Measurements from ENCODE around the gene ERBB2. TPM values are rescaled to one million over a fixed set of nuclear protein-coding genes. Genes with fewer than 3 reads are reported as not detected.

The ERBB2 gene
- total RNA-seq, 6 experiments from 2014 or later = 8.9 to 40.4 (median 26.2) TPM

DNA sequence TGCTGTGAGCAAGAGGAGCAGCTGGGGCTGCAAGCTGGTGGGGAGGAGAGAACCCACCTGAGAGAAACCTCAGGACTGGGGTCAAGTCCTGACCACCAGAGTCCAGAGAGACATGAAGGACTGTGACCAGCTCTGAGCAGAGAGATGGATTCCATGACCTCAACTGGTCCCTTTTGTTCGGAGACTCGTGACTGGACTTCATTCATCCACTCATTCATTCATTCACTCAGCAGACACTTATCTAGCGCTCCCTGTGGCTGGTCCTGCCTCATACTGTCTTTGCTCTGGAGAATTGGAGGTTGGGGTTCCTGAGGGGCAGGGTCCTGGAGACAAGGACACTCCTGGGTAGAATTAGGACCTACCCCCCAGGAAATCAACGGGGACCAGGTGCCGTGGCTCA lies 4.0 kb downstream of the ERBB2 start:
- no peaks in the 10 kb centered on the region for H3K9me3 ChIP-seq
- no peak overlapping the region for H3K4me3 ChIP-seq
- peaks cover 0 to 6% (median 0%) of the 10 kb centered on the region in 4 donors for H3K36me3 ChIP-seq
- DNase-seq (no peak), ATAC-seq (no peak)
- WGBS (ENCODE audit: insufficient coverage, low coverage, low lambda C conversion rate, missing lambda C conversion rate) = 64% methylated on average over 2 of the region's 5 CpGs
- intact Hi-C loops (cut with DNase I) = no loop called here
- TF ChIP-seq, protein P1, sequence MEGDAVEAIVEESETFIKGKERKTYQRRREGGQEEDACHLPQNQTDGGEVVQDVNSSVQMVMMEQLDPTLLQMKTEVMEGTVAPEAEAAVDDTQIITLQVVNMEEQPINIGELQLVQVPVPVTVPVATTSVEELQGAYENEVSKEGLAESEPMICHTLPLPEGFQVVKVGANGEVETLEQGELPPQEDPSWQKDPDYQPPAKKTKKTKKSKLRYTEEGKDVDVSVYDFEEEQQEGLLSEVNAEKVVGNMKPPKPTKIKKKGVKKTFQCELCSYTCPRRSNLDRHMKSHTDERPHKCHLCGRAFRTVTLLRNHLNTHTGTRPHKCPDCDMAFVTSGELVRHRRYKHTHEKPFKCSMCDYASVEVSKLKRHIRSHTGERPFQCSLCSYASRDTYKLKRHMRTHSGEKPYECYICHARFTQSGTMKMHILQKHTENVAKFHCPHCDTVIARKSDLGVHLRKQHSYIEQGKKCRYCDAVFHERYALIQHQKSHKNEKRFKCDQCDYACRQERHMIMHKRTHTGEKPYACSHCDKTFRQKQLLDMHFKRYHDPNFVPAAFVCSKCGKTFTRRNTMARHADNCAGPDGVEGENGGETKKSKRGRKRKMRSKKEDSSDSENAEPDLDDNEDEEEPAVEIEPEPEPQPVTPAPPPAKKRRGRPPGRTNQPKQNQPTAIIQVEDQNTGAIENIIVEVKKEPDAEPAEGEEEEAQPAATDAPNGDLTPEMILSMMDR (IDR thresholded peaks at IDR 0.05) = no peak
- TF ChIP-seq POLR2A (IDR thresholded peaks at IDR 0.05) = no peak
- H3K27ac ChIP-seq = peak overlapping the region; percentile 78 to 95 (median 81)
- H3K27me3 ChIP-seq = no peaks in the 10 kb centered on the region
- peaks cover 0 to 62% (median 32%) of the 10 kb centered on the region in 4 donors for H3K4me1 ChIP-seq

DNA sequence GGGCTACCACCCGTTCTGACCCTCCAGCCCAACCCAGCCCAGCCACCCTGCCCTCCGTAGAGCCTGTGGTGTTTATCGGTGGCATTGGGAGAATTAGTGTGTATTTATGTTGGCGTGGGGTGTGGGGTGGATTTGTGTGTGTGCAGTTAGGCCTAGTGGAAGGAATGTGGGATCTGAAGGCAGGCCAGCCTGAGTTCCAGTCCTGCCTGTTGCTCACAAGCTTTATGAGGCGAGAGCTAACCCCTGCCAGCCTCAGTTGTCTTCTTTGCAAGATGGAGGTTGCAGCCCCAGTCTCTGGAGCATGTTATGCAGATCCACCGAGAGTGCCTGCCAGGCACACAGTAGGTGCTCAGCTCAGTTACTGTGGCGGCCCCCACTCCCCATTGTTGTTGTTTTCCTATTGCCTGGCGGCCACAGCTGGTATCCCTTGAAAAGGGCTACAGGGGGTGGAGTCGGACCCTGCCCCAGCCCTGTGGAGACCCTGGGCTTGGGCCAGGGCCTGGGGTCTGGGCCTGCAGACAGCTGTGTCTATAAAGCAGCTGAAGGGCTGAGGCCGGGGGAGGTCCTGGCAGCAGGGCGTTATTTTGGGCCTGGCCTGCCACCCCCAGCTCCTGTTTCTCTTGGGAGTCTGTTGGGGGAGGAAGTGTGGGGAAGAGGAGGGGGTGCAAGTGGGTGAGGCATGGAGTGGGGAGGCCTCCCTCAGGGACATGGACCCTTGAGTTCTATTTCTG lies 5.1 kb downstream of the ERBB2 start:
- Histone ChIP-seq H3K27ac (peak overlapping the region; percentile 74 to 95 (median 88)), H3K4me3 (no peak overlapping the region), H3K9me3 (no peaks in the 10 kb centered on the region), H3K36me3 (peaks cover 0 to 6% (median 0%) of the 10 kb centered on the region in 4 donors), H3K4me1 (peaks cover 0 to 62% (median 29%) of the 10 kb centered on the region in 4 donors), H3K27me3 (no peaks in the 10 kb centered on the region)
- DNase-seq = no peak
- no peak for TF ChIP-seq POLR2A (IDR thresholded peaks at IDR 0.05)
- TF ChIP-seq, protein P1 (IDR thresholded peaks at IDR 0.05) = peak in 1 of 4 donors; percentile 32
- intact Hi-C loops (cut with DNase I) = no loop called here
- WGBS (ENCODE audit: insufficient coverage, low coverage, low lambda C conversion rate, missing lambda C conversion rate) = 72% methylated on average over 5 of the region's 11 CpGs
- no peak for ATAC-seq

DNA sequence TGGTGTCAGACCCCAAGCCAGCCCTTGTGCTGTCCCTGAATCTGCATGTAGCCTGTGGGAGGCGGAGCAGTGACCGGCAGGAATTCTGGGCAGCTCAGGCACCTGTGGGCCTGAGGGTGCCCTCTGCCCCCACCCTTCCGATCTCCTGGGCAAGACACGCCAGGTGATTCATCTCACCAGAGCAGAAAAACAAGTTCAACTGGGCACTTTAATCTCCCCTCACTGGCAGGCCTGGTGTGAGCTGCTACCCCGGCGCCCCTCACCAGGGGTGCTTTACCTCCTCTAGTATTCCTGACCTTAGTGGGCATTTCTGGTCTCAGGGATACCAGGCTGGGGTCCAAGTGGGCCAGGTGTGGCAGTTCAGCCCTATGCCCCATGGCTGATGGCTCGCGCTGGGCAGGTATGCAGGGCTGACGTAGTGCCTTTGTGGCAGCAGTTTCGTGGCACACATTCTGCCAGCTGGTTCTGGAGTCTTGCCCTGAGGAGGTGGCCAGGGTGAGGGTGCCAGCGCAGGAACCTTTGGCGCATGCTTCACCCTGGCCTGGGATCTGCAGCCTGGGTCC lies 6.0 kb downstream of the ERBB2 start:
- Histone ChIP-seq H3K9me3 (no peaks in the 10 kb centered on the region), H3K4me1 (peaks cover 0 to 62% (median 29%) of the 10 kb centered on the region in 4 donors), H3K36me3 (peaks cover 0 to 6% (median 0%) of the 10 kb centered on the region in 4 donors), H3K4me3 (no peak overlapping the region), H3K27me3 (no peaks in the 10 kb centered on the region), H3K27ac (peak overlapping the region; percentile 74 to 95 (median 88))
- TF ChIP-seq, protein P1 (IDR thresholded peaks at IDR 0.05) = no peak
- no peak for TF ChIP-seq POLR2A (IDR thresholded peaks at IDR 0.05)
- 17% methylated on average over 6 of the region's 12 CpGs for WGBS (ENCODE audit: insufficient coverage, low coverage, low lambda C conversion rate, missing lambda C conversion rate)
- DNase-seq = peak; percentile 81 to 95 (median 94)
- intact Hi-C loops (cut with DNase I) = no loop called here
- ATAC-seq = peak; percentile 62 to 73 (median 70)

DNA sequence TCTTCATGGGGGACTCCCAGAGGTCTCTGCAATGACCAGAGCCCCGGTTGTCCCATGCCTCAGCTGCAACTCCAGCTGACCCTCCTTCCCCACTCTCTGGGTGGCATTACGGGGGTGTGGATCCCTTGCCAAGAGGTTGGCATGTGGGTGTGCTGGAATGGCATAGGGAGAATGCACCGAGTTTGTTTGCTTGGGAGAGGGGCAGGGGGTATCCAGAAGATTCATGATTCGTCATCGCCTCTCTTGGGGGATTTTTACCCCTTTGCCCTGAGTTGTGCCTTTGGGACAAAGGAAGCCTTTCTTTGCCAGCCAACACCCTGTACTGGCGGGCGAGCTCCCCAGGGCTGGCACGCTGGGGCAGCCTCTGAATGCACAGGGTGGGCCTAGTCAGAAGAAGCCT lies 6.5 kb downstream of the ERBB2 start:
- TF ChIP-seq, protein P1 (IDR thresholded peaks at IDR 0.05) = no peak
- TF ChIP-seq POLR2A (IDR thresholded peaks at IDR 0.05) = no peak
- WGBS (ENCODE audit: insufficient coverage, low coverage, low lambda C conversion rate, missing lambda C conversion rate) = no CpG with 5 or more reads among the region's 8 CpGs
- intact Hi-C loops (cut with DNase I) = no loop called here
- H3K4me3 ChIP-seq = no peak overlapping the region
- DNase-seq = no peak
- no peak for ATAC-seq
- no peaks in the 10 kb centered on the region for H3K9me3 ChIP-seq
- peaks cover 0 to 6% (median 0%) of the 10 kb centered on the region in 4 donors for H3K36me3 ChIP-seq
- peak overlapping the region; percentile 74 to 95 (median 88) for H3K27ac ChIP-seq
- peaks cover 0 to 57% (median 26%) of the 10 kb centered on the region in 4 donors for H3K4me1 ChIP-seq
- H3K27me3 ChIP-seq = no peaks in the 10 kb centered on the region

All from right lobe of liver (tissue), 6 donors.